Measurements from ENCODE around the gene NFIX.

Gene NFIX

DNA sequence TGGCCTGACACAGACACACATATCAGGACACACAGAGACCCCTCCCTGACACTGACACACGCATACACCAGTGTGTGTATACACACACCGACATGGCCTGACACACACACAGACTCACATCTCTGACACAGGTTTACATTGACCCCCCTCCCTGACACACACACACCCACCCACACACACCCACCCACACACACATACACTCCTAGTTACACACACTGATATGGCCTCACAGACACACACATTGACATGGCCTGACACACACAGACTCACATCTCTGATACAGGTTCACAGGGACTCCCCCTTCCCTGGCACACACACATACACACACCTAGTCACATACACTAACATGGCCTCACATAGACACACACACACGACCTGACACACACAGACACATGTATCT is 4.4 kb upstream of the NFIX start:
- no peak for ATAC-seq

DNA sequence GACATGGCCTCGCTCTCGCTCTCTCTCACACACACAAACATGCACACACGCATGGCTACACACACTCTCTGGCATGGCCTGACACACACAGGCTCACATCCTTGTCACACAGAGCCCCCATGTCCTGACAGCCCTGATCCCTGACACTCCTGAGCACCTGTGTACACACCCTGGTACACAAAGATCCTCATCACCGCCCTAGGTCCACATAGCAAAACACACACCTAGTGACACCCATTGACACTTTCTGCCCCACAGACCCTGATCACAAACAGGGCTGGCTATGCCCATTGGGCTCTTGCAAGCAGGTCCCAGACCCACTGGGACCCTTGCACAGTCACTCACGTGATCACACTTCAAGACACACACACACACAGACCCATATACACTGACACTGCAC is 4.0 kb upstream of the NFIX start:
- no peak for ATAC-seq

DNA sequence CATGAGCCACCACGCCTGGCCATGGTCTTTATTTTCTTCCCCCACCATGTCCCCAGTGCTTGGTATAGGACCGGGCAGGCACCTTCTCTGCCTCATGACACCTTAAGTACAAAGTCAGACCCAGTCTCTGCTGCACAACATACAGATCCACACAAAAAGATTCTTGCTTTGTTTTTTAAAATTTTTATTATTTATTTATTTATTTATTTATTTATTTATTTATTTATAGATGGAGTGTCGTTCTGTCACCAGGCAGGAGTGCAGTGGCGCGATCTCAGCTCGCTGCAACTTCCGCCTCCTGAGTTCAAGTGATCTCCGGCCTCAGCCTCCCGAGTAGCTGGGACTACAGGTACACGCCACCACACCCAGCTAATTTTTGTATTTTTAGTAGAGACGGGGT is 2.5 kb upstream of the NFIX start:
- no peak for ATAC-seq

DNA sequence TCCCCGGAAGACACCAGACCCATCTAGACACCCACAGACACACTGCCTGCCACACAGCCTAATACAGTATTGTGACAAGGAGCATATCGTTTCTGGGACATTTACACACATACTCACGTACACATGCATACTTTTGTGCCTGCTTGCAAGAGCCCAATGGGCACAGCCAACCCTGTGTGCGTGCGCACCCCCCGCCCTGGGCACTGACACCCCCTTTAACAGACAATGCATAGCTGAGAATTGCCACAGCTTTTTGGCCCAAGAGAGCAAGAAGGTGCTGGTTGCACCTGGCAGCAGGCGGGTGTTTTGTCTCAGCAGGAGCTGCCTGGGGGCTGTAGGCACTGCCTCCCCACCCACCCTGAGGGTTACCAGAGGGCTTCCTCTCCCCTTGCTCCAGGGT is 1.7 kb upstream of the NFIX start:
- ATAC-seq = no peak

DNA sequence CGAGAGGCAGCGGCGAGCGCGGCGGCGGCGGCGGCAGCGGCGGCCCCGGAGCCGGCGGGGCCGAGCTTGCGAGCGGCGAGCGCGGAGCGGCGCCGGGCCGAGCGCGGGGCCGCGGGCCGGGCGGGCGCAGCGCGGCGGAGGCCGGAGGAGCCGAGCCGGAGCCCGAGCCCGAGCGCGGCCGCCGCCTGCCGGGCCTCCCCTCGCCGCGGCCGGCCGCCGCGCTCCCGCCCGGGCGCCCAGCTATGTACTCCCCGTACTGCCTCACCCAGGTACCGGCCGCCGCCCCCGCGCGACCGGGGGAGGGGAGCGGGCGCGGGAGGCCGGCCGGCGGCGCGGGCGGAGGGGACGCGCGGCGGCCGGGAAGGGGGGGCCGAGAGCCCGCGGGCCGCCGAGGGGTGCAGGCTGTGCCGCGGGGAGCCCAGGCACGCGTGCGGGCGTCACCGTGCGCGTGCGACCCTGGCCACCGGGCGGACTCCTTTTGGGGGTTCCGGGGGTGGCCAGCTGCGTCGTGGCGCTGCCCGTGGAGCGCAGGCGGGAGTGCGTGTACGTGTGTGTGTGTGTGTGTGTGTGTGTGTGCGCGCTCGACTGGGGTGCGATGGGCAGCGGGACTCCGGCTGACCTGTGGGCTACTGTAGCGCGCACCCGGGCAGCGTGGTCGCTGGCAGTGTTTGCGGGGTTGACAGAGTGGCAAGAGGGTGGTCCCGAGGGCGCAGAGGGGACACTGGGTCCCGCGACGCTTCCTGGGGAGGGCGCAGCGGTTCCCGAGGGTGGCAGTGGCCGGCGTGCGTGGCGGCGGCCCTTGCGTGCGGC is 526 bp downstream of the NFIX start:
- peak in 1 of 2 donors; percentile 15 for ATAC-seq

DNA sequence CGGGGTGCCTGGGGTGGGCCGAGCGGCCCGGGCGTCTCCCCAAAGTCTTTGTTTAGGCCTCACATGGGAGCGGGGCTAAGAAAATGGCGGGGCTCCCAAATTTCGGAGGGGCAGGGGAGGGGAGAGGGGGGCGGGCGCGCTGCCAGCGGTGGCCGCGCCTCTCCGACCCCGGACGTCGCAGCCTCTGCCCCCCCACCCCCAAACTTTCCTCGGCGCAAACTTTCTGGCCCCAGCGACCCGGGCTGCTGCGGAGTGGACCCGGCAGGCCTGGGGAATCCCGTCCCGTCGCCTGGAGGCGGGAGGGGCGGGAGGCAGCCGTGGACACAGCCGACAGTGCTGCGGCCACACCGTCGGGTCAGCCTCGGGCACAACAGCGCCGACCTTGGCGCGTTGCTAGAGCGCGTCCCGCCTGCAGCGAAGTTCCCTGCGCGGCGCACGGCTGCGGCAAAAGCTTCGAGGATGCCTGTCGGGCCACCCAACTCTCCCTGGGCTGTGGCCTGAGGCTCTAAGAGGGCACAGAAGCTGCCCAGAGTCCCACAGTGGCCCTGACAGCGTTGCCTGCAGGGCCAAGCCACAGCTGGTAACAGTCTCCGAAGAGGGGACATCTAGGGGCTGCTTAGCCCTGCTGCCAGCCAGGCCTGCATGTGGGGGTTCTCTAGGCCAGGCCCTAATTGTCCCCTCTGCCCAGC is 1.3 kb downstream of the NFIX start:
- ATAC-seq = no peak

DNA sequence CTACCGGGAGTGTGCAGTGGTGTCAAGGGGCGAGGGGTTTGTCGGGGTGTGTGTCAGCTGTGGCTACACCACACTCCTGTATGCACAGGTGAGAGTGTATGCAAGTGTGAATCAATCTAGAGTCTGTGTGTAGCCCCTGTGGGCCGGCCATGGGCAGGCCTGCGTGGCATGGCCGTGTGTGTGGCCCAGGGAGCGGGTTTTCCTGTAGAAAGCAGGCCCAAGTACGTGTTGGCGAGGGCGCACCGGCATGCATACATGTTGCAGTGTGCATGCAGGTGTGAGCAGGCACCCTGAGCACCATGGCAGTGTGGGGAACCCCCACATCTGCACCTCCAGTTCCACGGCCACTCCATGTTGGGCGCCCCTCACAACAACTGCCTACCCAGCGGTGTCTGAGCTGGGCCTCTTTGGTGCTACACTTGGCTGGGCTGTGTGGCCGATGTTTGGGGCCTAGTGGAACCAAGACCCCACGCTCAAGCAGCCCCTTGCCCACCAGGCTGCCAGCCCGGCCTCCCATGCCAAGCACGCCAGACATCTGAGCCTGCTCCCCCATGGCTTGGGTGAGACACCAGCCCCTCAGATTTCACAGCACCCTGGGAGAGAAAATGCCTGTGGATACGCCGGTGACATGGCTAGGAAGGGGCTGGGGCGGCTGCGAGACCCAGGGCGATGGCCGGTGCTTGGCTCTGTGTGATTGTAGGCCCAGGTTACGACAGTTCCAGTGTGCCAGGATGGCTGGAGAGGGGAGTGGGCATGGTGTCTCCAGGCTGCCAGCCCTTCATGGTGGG is 2.1 kb downstream of the NFIX start:
- no peak for ATAC-seq

DNA sequence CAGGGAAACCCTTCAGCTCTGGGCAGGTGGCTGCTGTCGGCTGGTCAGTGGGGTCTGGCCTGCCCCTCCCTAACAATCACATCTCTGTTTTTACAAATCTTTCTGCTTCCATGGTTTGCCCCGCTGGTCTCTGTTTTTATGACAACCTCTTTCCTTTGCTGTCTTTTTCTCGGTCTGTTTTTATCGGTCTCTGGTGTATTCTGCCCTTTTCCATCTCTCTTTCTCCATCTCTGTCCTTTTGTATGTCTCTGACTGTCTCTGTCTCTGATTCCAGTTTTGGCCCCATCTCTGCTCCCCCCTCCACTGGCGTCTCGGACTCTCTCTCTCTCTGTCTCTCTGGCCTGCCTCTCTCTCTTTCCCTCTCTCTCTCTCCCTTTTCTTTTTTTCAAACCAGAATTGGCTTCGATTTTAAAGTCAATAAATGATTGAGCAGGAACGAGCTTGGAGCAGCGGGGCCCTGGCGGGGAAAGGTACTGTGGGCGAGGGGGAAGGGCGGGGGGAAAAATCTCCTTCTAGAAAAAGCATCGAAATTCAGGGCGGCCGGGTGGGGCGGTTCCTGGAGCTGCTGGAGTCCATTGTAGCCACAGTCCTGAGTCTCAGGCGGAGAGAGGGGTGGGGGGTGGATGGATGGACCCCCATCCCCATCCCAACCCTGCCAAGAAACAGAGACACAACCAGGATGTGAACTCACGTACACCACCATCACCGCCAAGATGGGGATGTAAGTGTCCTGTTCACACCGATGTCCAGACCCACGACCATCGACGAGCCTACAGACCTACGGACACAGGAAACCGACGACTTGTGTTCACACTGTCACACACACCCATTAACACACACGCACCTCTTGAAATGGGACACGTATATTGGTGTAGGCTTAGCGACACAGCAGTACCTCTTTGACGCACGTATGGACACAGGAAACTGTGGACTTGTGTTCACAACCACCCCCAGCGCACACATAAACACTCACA is 3.0 kb downstream of the NFIX start:
- no peak for ATAC-seq

DNA sequence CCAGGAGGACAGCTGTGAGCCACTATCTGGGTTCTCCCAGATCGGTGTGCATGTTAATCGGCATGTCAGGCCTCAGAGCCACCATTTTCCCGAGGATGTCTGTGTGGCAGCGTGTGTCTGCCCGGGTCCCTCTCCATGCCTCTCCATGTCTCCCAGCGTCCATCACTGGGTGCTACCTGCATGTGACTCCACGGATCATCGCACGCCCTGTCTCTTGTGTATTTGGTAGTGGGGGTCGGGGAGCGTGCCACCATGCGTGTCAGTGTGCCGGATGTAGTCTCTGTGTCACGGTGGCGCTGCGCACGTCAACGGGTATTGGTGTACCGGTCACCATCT is 5.9 kb downstream of the NFIX start:
- ATAC-seq = no peak

DNA sequence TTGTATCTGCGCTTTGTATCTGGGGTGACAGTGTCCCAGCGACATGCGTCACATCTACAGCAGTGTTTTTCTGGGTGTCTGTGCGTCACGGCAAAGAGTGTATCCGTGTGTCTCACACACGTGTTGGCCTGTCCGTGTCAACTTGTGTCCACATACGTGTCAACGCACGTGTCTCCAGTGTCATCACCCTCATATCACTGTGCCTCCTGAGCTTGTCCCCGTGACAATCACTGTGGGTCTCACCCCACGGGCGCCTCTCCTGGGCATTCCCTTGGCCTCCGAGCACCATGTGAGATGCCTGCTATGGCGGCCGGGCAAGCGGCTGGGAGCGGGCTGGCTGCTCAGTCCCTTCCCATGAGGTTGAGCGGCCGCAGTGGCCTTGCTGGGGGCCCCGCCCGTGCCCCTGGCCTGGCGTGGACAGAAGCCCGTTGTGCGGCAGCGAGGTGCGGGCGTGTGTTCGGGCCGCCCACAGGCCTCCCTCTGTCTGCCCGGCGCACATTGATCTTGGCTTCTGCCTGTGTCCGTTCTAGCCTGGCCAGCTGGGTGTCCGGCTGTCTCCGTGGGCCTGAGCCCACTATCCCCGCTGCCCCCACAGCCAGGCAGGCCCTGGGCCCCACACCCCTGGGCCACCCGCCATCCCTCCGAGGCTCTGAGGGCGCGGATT is 6.4 kb downstream of the NFIX start:
- no peak for ATAC-seq

DNA sequence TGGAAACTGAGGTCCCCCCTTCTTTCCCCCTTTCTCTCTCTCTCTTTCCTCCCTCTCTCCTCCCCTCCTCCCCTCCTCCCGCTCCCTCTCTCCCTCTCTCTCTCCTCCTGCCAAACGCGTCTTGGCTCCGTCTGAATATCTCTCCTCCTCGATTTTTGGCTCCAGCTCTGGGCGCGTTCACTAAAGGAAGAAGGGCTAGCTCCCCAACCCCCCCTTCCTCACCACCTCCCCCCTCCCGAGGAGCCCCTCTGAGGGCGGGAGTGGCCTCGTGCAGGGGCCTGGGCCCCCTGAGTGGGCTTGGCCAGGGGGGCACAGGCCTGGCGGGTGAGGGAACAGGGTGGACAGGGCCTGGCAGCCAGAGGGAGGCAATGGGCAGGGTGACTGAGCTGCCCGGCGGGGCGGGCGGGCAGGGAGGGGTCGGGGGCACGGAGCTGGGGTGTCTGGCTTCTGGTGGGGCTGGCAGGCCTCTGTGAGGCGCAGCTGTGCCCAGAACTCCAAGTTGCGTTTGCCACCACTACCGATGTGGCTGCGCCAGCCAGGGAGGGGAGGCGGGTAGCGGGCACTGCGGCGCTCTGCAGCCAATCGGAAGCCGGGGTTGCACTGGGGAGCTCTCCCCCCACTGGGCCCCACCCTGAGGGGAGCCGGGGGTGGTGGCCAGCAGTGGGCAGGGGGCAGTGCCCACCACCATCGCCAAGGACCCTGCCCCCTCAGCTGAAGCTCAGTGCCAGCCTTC is 7.1 kb downstream of the NFIX start:
- no peak for ATAC-seq

DNA sequence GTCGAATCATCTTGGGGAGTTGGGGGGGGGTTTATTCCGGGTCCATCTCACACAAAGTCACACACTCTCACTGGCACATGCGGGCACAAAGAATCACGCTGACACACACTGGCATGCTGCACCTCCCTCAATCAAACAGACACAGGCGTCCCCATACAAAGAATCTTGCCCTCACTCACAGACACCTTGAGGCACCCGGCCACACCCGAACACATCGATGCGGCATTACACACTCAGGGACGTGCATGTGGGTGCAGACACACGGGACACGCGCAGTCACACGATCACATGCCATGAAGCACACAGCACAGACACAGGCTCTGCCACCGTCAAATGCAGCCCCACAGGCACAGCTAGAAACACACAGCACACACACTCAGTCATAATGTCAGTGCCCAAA is 7.8 kb downstream of the NFIX start:
- ATAC-seq = no peak

DNA sequence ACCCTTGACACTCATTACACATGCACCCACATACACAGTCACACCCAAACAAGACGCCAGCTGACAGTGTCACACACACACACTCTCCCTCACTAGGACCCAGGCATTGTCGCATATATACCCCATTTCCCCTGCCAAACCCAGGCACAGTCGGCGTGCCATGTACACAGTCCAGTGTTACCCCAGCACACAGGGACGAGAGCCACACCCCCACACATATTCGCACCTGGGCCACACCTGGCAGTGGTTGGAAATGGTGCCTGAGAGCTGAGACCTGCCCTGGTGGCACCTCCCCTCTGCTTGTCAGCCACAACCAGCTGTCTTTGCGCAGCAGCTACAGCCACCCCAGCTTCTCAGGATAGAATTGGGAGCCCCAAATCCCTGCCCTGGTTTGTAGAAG is 9.0 kb downstream of the NFIX start:
- no peak for ATAC-seq

DNA sequence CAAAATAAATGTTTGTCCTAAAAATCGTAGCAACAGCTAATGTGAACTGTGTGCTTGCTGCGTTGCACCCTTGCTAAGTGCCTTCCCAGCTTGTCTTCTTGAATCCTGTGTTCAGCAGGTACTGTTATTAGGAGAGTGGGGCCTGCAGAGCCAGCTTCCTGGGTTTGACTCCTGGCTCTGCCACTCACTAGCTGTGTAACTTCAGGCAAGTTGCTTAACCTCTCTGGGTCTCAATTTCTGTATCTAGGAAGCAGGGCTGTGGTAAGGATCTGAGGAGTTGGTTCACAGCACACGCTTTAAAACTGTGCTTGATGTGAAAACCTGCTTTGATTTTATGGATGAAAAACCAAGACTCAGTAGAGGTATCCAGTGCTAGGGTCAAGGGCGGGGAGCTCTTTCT is 10.0 kb downstream of the NFIX start:
- ATAC-seq = no peak

DNA sequence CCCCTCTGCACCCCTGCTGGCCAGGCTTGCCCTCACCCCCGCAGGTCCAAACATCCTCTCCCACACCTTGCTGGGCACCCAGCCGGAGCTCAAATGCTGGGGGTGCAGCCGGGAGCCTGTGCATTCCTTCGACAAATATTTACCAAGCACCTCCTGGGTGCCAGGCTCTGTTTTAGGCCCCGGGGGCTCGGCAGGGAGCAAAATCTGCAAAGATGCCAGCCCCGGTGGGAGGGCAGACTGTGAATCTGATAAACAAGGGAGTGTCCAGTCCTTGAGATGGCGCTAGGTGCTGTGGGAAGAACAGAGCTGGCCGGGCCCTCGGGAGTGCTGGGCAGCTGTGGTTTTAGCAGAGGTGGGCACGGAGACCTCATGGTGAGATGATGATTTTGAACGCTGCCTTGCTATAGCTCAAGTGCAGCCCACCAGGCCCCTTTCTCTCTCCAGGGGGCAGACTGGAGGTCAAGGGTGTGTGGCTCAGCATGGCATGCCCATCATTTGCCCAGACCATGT is 10.6 kb downstream of the NFIX start:
- no peak for ATAC-seq

DNA sequence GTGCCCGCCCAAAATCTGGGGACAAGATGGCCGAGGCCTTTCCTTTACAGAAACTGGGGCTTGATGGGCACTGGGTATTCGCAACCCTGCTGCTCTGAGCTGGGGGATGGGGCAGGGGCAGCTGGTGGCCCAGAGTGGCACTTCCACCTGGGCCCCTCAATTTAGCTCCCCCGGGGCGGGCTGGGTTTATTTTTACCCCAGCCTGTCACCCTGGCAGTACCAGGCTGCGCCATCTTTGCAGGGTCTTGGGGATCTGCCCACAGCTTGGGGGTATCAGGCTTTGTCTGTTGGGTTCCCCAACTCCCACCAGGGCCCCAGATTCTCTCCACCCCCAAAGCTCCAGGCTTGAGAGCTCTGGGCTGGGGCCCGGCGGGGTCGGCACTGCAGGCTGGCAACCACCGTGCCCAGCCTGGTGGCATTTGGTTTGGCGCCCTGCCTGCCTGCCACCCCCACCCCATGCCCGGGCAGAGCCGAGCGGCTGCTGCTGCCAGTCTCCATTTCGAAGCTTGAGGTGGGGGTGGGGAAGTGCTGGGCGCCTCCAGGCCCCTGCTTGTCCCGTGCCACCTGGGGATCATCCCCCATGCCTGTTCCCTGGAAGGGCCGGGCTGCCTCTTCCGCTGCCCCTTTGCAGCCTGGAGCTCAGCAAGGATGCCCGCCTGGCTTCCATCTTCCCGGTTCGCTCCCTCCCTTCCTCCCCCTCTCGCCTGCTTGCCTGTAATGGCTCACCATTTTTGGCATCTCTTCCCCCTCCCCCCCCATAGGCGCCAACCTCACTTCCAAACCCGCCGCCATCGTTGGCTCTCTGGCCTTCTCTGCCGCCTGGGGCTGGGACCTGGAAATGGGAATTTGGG is 11.4 kb downstream of the NFIX start:
- no peak for ATAC-seq

DNA sequence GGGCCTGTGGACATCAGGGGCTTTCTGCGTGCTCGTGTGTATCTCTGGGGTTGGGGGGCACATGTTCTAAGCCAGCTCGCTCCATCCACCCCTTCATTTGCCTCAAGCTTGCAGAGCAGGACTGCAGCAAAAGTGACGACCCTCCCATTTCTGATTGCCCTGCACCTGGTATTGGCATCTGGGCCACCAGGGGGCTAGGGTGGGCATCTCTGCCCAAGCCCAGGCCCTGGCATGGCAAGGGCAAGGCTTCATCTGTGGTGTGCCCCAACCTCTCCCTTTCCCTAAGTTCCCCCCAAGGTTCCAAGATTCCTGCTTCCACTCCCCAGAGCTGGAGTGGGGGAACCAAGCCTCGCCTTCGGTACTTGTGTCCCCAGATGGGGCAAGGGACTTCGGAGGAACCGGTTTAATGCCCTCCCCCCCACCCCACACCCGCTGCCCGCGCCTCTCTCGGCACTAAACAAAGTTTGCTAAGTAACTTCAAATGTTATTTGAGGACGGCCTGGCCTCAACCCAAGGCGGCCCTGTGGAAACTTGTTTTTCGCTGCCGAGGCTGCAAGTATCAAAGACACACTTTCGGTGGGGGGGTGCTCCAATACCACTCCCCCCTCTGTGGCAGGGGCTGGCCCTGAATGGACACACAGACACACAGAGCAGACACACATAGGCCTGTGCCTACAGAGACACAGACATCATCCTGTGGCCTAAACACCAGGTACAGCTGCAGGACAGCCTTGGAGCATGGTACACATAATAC is 12.2 kb downstream of the NFIX start:
- no peak for ATAC-seq

DNA sequence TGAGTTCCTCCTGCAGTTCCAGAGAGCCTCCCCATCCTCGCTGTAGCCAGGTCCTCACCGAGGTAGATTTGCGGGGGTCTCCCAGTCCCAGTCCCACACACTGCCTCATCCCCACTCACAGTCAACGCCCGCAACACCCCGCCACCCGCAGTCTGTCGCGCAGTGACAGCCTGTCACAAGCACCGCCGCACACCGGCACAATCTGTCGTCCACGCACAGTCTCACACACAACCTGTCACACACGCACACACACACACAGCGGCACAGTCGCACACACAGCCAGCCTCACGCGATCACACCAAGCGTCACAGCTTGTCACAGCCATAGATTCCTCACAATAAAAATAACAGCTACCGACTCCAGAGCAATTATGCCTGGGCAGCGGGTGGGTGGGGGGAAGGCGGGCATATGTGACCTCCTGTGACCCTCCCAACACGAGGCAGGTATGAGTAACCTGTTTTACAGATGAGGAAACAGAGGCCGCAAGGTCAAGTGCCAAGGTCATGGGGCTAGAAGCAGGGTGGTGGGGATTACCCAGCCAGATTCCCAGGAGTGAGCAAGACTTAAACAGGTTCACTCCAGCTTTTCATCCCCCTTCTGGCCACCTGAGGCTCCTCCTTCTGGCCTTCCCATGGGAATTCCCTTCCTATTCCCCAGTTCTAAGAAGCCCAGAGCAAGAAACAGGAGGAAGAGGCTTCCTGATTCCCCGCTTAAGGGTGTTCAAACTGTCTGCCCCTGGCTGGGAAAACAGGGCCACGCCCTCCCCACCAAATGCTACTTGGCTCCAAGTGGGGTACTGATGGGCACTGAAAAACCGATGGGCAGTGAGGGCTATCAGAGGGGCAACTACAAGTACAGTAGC is 13.9 kb downstream of the NFIX start:
- ATAC-seq = no peak
